CD4-positive, alpha-beta T cell treated with Interleukin-15 for 1 hour (primary cell): ENCODE results near the gene SMYD3.
A peak's percentile ranks its signal among the peaks of the same experiment; 100 is the strongest.
"Not testable (repeated sequence)": the region's sequence is repeated elsewhere in the genome, so short reads cannot be mapped to it uniquely, and the experiment has no call there.

Experiments
- DNase-seq: peaks from one replicate; pipeline ENCODE4 v3.0.0-alpha.2; 2020

Gene SMYD3

GRCh38 chr1:245965398-245965797 is 541.7 kb downstream of the SMYD3 start:
- DNase-seq: no peak

GRCh38 chr1:245963649-245964048 is 543.4 kb downstream of the SMYD3 start:
- no peak for DNase-seq

DNA sequence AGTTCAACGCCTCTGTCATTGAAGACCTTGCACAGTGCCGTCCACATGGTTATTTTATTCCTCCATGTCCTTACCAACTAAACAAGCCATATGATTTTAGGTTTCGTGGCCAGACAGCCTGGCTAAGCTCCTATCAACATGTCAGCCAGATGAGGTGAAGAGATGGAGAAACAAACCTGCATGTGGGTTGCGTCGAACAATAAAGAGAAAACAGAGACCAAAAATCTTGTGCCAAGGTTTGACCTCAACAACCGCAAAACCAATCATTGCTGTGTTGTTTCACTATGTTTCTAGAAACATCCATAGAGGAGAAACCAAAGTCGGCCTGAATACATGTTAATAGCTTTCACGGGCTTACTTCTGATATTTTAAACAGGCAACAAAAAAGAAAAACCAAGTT is 544.6 kb downstream of the SMYD3 start:
- DNase-seq: no peak

GRCh38 chr1:245961137-245961540 is 545.9 kb downstream of the SMYD3 start:
- DNase-seq: no peak

DNA sequence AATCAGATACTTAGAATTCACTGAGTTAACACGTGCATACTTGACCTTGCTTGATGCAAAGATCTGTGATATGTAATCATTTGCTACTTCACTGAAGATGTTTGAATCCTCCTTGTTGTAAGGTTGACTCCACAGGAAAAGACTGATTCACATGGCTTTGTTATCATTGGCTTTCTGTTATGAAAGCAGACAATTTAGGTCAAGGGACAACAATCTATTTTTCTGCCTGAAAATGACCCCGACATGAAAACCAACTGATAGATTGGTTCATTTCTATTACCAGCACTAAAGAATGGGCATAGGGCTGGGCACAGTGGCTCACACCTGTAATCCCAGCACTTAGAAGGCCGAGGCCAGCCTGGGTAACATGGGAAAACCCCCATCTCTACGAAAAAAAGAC is 546.9 kb downstream of the SMYD3 start:
- DNase-seq: no peak

- no peak for DNase-seq
Measured at GRCh38 chr1:245958016-245958415, 549.1 kb downstream of the SMYD3 start.

- no peak for DNase-seq
Measured at GRCh38 chr1:245957427-245957826, 549.7 kb downstream of the SMYD3 start.

DNA sequence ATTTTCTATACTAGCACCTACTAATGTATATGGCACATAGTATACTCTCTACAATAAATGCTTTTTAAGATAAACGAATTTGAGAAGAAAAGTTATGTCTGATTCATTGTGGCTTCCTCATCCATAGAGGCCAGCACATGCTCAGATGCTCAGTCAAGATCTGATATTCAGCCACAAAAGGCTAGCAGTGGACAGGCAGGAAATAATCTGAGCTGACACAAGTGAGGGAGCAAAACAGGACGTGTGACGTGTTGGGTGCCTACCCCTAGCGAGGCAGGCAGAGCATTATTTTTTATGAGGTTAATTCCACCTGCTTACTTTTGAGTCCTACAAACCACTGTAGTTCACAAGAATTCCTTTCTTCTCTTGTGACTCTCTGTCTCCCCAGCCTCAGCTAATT is 550.9 kb downstream of the SMYD3 start:
- peak; percentile 61 for DNase-seq

- peak; percentile 17 for DNase-seq
Measured at GRCh38 chr1:245953876-245954660, 553.0 kb downstream of the SMYD3 start.

GRCh38 chr1:245952383-245953026 is 554.6 kb downstream of the SMYD3 start:
- no peak for DNase-seq

- DNase-seq: no peak
Measured at GRCh38 chr1:245948786-245949185, 558.3 kb downstream of the SMYD3 start.

- DNase-seq: no peak
Measured at GRCh38 chr1:245946905-245947304, 560.2 kb downstream of the SMYD3 start.

DNA sequence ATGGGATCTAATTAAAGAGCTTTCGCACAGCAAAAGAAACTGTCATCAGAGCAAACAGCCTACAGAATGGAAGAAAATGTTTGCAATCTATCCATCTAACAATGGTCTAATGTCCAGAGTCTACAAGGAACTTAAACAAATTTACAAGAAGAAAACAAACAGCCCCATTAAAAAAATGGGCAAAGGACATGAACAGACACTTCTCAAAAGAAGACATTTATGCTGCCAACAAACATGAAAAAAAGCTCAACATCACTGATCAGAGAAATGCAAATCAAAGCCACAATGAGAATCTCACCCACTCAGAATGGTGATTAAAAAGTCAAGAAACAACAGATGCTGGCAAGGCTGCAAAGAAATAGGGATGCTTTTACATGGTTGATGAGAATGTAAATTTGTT is 561.9 kb downstream of the SMYD3 start:
- not testable (repeated sequence) for DNase-seq

DNA sequence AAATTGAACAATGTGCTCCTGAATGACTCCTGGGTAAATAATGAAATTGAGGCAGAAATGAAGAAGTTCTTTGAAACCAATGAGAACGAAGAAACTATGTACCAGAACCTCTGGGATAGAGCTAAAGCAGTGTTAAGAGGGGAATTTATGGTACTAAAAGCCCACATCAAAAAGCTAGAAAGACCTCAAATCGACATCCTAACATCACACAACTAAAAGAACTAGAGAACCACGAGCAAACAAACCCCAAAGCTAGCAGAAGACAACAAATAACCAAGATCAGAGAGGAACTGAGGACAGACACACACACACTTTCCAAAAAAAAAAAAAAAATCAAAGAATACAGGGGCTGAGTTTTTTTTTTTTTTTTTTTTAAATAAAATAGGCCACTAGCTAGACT is 564.2 kb downstream of the SMYD3 start:
- DNase-seq: no peak

DNA sequence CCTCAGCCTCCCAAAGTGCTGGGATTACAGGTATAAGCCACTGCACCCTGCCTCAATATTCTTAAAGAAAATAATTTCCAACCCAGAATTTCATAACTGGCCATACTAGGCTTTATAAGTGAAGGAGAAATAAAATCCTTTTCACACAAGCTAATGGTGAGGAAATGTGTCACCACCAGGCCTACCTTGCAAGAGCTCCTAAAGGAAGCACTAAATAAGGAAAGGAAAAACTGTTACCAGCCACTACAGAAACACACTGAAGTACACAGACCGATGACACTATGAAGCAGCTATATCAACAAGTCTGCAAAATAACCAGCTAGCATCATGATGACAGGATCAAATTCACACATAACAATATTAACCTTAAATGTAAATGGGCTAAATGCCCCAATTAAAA is 565.3 kb downstream of the SMYD3 start:
- DNase-seq: not testable (repeated sequence)

DNA sequence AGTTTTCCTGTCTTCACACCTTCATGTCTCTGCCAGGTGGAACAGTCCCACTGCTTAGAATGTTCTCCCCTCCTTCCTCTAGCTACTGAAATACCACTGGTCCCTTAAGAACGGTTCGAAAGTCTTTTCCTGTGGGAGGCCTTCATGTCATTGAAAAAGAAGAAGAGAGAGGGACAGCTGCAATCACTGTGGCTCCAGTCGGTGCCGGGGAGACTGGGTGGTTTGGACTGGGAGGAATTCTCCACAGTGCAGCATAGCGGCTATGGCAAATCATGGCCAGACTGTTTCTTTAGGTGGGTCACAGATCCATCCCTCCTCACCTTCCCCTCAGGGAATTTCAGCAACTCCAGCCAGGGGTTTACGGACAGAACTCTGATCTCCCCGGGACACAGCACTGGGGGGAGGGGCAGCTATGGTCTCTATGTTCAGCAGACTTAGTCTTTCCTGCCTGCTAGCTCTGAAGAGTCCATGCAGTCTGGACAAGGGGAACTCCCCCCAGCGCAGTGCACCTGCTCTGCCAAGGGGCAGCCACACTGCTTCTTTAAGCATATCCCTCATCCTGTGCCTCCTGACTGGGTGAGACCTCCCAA is 567.2 kb downstream of the SMYD3 start:
- DNase-seq: no peak

- no peak for DNase-seq
Measured at GRCh38 chr1:245938046-245938435, 569.0 kb downstream of the SMYD3 start.

DNA sequence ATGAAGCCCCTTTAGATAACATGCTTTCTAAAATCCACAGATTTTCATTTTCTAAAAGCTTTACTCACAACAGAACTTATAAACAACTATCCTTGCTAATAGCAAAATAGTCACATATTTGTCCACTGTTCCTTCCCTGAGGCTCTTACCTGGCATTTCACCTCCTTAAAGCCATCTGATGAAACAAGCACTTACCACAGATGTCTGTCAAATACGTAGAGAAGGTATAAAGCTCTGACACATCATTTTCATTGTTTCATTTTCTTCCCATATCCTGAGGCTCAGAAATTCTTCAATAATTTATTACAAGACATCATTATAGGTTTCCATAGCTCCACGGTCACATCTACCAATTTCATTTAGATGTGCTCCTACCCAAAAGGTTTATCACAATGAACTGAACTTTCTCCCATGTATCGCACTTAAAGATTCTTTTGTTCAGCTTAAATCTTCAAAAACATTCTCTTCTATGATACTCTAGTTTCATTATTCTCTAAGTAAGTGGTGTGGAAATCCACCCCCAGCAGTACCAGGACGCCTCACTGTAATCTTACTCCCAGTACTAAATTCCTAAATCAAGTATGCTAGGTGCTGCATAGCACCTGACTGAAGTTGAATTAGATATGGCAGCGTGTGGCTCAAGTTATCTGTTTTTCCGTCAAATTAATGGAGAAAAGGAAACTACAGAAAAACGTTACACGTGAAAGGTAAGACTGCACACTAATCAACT is 569.6 kb downstream of the SMYD3 start:
- DNase-seq: no peak

- DNase-seq: no peak
Measured at GRCh38 chr1:245934409-245934808, 572.7 kb downstream of the SMYD3 start.

GRCh38 chr1:245933431-245934045 is 573.5 kb downstream of the SMYD3 start:
- DNase-seq: no peak

DNA sequence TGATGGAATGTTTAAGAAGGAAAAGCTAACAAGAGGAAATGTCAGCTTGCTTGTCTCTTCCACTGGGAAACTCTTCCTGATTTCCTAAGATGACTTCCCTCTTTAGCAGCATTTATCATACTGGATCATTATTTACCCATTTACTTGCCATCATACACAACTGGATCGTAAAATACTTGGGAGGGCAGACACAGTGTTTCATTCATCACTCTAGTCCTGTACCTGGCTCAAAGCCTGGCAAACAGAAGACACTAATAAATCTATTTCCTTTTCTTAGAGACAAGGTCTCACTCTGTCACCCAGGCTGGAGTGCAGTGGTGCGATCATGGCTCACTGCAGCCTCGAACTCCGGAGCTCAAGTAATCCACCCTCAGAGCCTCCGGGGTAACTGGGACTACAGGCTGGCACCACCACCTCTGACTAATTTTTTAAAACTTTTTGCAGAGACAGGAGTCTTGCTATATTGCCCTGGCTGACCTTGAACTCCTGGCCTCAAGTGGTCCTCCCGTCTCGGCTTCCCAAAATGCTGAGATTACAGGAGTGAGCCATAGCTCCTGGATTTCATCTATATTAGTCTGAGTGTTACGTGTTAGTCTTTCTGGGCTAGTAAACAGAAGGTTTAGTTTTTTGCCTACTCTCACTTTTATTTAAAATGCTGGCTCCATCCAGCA is 574.6 kb downstream of the SMYD3 start:
- DNase-seq: no peak

- no peak for DNase-seq
Measured at GRCh38 chr1:245931450-245931849, 575.6 kb downstream of the SMYD3 start.

DNA sequence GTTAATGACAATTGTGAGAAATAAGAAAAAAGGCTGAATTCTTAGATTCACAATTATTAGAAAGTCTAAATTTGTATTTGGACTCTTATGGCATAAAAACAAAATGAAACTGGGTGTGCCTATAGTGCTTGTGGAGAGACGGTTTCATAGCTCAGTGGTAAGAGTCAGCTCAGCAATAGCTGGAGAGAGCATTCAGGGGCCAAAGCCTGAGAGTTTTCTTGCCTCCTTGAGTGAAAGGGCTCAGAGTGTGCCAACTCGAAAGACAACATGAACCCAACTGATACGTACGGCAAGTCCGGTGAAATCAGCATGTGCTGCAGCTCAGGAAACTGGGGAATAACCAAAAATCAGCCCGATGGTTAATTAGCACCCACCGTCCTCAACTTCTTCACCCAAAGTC is 577.9 kb downstream of the SMYD3 start:
- DNase-seq: no peak
